OCI-LY3 (cell line): ENCODE results near the gene ALKBH4.
"Not testable (repeated sequence)": the region's sequence is repeated elsewhere in the genome, so short reads cannot be mapped to it uniquely, and the experiment has no call there.

Source experiments
- H2AFZ ChIP-seq: fragments of 200-600, 300-600 bp; shearing (Covaris generic); 2 replicates; pipeline ENCODE4 v1.6.0; 2014; ENCODE audit warnings: antibody characterized with exemption, low read depth, low read length
- H3K27ac ChIP-seq: fragments of 200-600, 300-600 bp; sonication (generic); 2 replicates; pipeline ENCODE4 v1.5.1; 2014; ENCODE audit warnings: mild to moderate bottlenecking, low read length, moderate library complexity, mixed read lengths
- H3K27me3 ChIP-seq: fragments of 200-600, 300-600 bp; sonication (generic); 2 replicates; pipeline ENCODE4 v1.6.1; 2014; ENCODE audit warnings: low read depth, low read length, mixed read lengths
- H3K36me3 ChIP-seq: fragments of 200-600, 300-600 bp; sonication (generic); replicated peaks from 2 replicates; pipeline ENCODE3; 2014; ENCODE audit warnings: low read depth, low read length, mixed read lengths
- H3K4me1 ChIP-seq: fragments of 300-600, 200-600 bp; sonication (generic); 2 replicates; pipeline ENCODE4 v1.6.1; 2014; ENCODE audit warnings: low read length, mixed read lengths
- H3K4me2 ChIP-seq: fragments of 200-600, 300-600 bp; sonication (generic); 2 replicates; pipeline ENCODE4 v1.6.1; 2014; ENCODE audit warnings: low read length, mixed read lengths
- H3K4me3 ChIP-seq: fragments of 300-600, 200-600 bp; sonication (generic); 2 replicates; pipeline ENCODE4 v1.5.1; 2014; ENCODE audit warnings: antibody characterized with exemption, mild to moderate bottlenecking, low read length, moderate library complexity
- H3K79me2 ChIP-seq: fragments of 300-600, 200-600 bp; shearing (Covaris generic); 2 replicates; pipeline ENCODE4 v1.6.1; 2014; ENCODE audit warnings: mild to moderate bottlenecking, low read length, mixed read lengths
- H3K9ac ChIP-seq: fragments of 300-600, 200-600 bp; shearing (Covaris generic); 2 replicates; pipeline ENCODE4 v1.6.0; 2014; ENCODE audit warnings: mild to moderate bottlenecking, low read length, moderate library complexity
- H3K9me3 ChIP-seq: fragments of 200-600, 300-600 bp; shearing (Covaris generic); 2 replicates; pipeline ENCODE4 v1.6.1; 2014; ENCODE audit warnings: low read length, mixed read lengths; ENCODE audit not compliant: insufficient read depth
- H4K20me1 ChIP-seq: fragments of 200-600, 300-600 bp; sonication (generic); 2 replicates; pipeline ENCODE4 v1.6.1; 2016; ENCODE audit warnings: low read length, mixed read lengths; ENCODE audit not compliant: insufficient read depth
- EZH2phosphoT487 ChIP-seq: fragments of 200-600 bp; shearing (Covaris generic); IDR thresholded peaks from 2 replicates; pipeline ENCODE4 v1.6.1; 2018; ENCODE audit warnings: antibody characterized with exemption, mixed run types, low read depth
- TF ChIP-seq, protein P1 (sequence below): fragments of 200-600, 300-600 bp; sonication (generic); IDR thresholded peaks from 2 replicates; pipeline ENCODE4 v1.5.1; 2014; ENCODE audit warnings: antibody characterized with exemption, low read length, low read depth

ALKBH4 gene

GRCh38 chr7:102464577-102465280 is at the start of gene ALKBH4, which contains the start of gene LRWD1:
TSS of gene ALKBH4 (minus strand) at chr7:102464863. CDS start at chr7:102464836, 27 bp downstream.
TSS of gene LRWD1 (plus strand) at chr7:102464984. CDS start at chr7:102465081, 97 bp downstream.
- H3K27ac ChIP-seq = peak within 1 kb of the TSS; percentile 34
- peak within 1 kb of the TSS; percentile 84 for H3K4me2 ChIP-seq
- peaks cover 12% of the 10 kb centered on the region for H3K4me1 ChIP-seq
- TF ChIP-seq EZH2phosphoT487 = no peak
- TF ChIP-seq, protein P1, sequence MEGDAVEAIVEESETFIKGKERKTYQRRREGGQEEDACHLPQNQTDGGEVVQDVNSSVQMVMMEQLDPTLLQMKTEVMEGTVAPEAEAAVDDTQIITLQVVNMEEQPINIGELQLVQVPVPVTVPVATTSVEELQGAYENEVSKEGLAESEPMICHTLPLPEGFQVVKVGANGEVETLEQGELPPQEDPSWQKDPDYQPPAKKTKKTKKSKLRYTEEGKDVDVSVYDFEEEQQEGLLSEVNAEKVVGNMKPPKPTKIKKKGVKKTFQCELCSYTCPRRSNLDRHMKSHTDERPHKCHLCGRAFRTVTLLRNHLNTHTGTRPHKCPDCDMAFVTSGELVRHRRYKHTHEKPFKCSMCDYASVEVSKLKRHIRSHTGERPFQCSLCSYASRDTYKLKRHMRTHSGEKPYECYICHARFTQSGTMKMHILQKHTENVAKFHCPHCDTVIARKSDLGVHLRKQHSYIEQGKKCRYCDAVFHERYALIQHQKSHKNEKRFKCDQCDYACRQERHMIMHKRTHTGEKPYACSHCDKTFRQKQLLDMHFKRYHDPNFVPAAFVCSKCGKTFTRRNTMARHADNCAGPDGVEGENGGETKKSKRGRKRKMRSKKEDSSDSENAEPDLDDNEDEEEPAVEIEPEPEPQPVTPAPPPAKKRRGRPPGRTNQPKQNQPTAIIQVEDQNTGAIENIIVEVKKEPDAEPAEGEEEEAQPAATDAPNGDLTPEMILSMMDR = peak; percentile 36
- no peaks in the 10 kb centered on the region for H3K27me3 ChIP-seq
- H3K4me3 ChIP-seq = peak within 1 kb of the TSS; percentile 95
- H3K9me3 ChIP-seq = no peaks in the 10 kb centered on the region
- H4K20me1 ChIP-seq = no peaks in the 10 kb centered on the region
- H3K79me2 ChIP-seq = peaks cover 27% of the 10 kb centered on the region
- no peaks in the 10 kb centered on the region for H3K36me3 ChIP-seq
- peak within 1 kb of the TSS; percentile 98 for H2AFZ ChIP-seq
- peak within 1 kb of the TSS; percentile 95 for H3K9ac ChIP-seq

DNA sequence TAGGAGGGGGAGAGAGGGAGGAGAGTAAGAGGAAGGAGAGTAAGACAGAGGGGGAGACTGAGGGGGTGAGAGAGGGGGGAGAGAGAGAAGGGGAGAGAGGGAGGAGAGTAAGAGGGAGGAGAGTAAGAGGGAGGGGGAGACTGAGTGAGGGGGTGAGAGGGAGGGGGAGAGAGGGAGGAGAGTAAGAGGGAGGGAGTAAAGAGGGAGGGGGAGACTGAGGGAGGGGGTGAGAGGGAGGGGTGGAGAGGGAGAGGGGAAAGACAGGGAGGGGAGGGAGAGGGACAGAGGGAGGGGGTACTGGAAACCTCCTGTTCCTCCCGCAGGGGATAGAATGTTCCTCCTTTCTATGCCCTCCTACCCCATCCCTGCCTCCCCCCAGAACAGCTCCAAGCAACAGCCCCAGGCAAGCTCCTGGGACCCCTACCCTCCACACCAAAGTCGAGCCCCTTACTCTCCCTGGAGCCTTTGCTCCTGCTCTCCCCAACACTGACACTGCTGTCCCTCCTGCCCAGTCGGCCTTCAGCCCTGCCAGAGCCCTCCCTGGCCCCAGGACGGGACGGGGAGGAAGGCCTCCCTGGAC is 48.1 kb upstream of the ALKBH4 start:
- H3K4me3 ChIP-seq = peak overlapping the region; percentile 72
- not testable (repeated sequence) for H2AFZ ChIP-seq, H3K79me2 ChIP-seq, H4K20me1 ChIP-seq, H3K4me1 ChIP-seq, H3K27me3 ChIP-seq, H3K9me3 ChIP-seq, H3K36me3 ChIP-seq
- peak overlapping the region; percentile 62 for H3K4me2 ChIP-seq
- peak overlapping the region; percentile 64 for H3K9ac ChIP-seq
- peak overlapping the region; percentile 65 for H3K27ac ChIP-seq

DNA sequence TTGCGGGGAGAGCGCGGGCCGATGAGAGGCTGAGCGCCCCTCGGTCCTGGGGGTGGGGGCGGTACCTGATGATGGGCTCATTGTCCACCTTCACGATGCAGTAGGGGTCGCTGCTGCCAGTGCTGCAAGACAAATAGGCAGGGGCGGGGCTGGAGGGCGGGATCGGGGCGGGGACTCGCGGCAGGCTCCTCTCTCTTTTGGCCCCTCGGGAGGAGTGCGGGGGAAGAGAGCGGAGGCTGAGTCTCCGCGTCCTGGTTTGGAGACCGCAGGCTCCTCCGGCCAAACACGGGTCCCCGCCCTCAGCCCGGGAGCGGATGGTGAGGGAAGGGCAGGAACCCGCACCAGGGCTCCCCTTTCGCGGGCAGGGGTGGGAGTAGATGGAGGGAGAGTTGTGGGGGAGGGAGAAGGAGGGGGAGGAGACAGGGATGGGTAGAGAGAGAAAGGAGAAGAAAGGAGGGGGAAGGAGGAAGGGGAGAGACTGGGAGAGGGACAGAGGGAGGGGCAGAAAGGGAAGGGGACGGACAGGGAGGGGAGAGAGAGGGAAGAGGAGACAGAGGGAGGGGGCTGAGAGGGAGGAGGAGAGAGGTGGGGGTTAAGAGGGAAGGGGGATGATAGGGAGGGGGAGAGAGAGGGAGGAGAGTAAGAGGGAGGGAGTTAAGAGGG is 47.3 kb upstream of the ALKBH4 start:
- not testable (repeated sequence) for H3K27me3 ChIP-seq, H2AFZ ChIP-seq, H4K20me1 ChIP-seq, H3K79me2 ChIP-seq, H3K9me3 ChIP-seq, H3K4me1 ChIP-seq, H3K36me3 ChIP-seq
- peak overlapping the region; percentile 62; the same call in 1 of the 2 replicates for H3K4me2 ChIP-seq
- H3K27ac ChIP-seq = peak overlapping the region; percentile 65; the same call in 1 of the 2 replicates
- peak overlapping the region; percentile 64 for H3K9ac ChIP-seq
- H3K4me3 ChIP-seq = peak overlapping the region; percentile 72

GRCh38 chr7:102510575-102510974 is 45.9 kb upstream of the ALKBH4 start:
- H3K36me3 ChIP-seq, H3K27me3 ChIP-seq, H3K4me1 ChIP-seq, H4K20me1 ChIP-seq, H3K9ac ChIP-seq, H3K9me3 ChIP-seq, H3K79me2 ChIP-seq, H3K27ac ChIP-seq, H3K4me2 ChIP-seq, H3K4me3 ChIP-seq, H2AFZ ChIP-seq: not testable (repeated sequence)

DNA sequence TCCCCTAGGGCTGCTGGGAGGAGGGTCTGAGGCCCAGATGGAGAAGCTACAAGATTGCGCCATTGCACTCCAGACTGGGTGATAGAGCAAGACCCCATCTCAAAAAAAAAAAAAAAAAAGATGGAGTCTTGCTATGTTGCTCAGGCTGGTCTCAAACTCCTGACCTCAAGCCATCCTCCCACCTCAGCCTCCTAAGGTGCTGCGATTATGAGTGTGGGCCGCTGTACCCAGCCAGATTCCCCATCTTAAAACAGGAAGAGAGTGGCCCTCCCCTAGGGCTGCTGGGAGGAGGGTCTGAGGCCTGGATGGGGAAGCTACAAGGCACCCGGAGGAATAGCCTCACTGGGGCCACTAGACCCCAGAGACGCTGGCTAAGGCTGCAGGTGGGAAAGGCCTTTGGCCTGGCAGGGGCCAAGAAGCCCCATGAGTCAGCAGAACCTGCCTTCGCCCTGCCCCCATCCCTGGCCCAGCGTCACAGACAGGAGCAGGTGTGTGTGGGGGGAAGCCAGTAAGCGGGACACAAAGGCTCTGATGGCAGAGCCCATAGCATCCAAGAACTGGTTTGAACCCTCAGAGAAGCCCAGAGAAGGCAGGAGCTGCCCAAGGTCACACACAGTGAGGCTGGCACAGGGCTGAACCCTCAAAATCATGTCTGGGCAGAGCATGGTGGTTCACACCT is 42.9 kb upstream of the ALKBH4 start:
- not testable (repeated sequence) for H3K27ac ChIP-seq, H3K36me3 ChIP-seq, H2AFZ ChIP-seq, H3K27me3 ChIP-seq, H3K4me1 ChIP-seq, H3K9me3 ChIP-seq, H3K79me2 ChIP-seq, H3K4me3 ChIP-seq, H3K9ac ChIP-seq, H4K20me1 ChIP-seq, H3K4me2 ChIP-seq

GRCh38 chr7:102505298-102506185 is 40.9 kb upstream of the ALKBH4 start:
- not testable (repeated sequence) for H3K4me1 ChIP-seq, H3K27me3 ChIP-seq, H3K4me2 ChIP-seq, H3K9me3 ChIP-seq, H3K9ac ChIP-seq, H3K27ac ChIP-seq, H3K4me3 ChIP-seq, H2AFZ ChIP-seq, H4K20me1 ChIP-seq, H3K79me2 ChIP-seq, H3K36me3 ChIP-seq

GRCh38 chr7:102503141-102503540 is 38.5 kb upstream of the ALKBH4 start:
- not testable (repeated sequence) for H3K27ac ChIP-seq, H3K27me3 ChIP-seq, H3K9me3 ChIP-seq, H3K4me1 ChIP-seq, H3K4me3 ChIP-seq, H3K79me2 ChIP-seq, H3K4me2 ChIP-seq, H2AFZ ChIP-seq, H3K9ac ChIP-seq, H3K36me3 ChIP-seq, H4K20me1 ChIP-seq
